Naive thymus-derived CD4-positive, alpha-beta T cell (primary cell): ENCODE results near the gene IDH3A. TPM values are rescaled to one million over a fixed set of nuclear protein-coding genes. Genes with fewer than 3 reads are reported as not detected.

Source experiments
- ATAC-seq: fragments of 150-1000 bp; cut with Tn5 transposase; 2 replicates; pipeline ENCODE4 v1.10.0; 2021; ENCODE audit warnings: mild to moderate bottlenecking, moderate library complexity
- CTCF ChIA-PET: fragments of 350-600 bp; sonication (Branson Sonifier 250); formaldehyde crosslinking; loops from one replicate; lab custom pipeline; 2021; ENCODE audit warnings: antibody characterized with exemption; lab: Charles Lee
- POLR2A ChIA-PET: fragments of 350-600 bp; sonication (Branson Sonifier 250); formaldehyde crosslinking; loops from one replicate; lab custom pipeline; 2021; ENCODE audit warnings: antibody characterized with exemption, inconsistent platforms; lab: Charles Lee
- DNase-seq, 9 donors: peaks; one replicate each; pipeline versions ENCODE4 v3.0.0 to v3.0.0-alpha.2; 2020 to 2022; ENCODE audit warnings: mixed read lengths in 1 of 9
- H3K27ac ChIP-seq: one replicate; pipeline ENCODE4 v1.7.0; 2013; ENCODE audit warnings: mild to moderate bottlenecking, low read depth, low read length, moderate library complexity
- H3K27me3 ChIP-seq, 2 donors: one replicate each; pipeline ENCODE4 v1.7.0; 2013; ENCODE audit warnings: low read length in 2 of 2, mild to moderate bottlenecking in 2 of 2, moderate library complexity in 2 of 2; ENCODE audit not compliant: control insufficient read depth in 2 of 2, insufficient read depth in 2 of 2
- H3K36me3 ChIP-seq, 3 experiments: 1 replicate in 2 of 3; 2 replicates in 1 of 3; pipeline ENCODE4 v1.7.0; 2013; ENCODE audit warnings: low read length in 3 of 3, mild to moderate bottlenecking in 3 of 3, moderate library complexity in 1 of 3; ENCODE audit not compliant: insufficient read depth in 3 of 3, control insufficient read depth in 2 of 3
- H3K4me1 ChIP-seq, 2 donors: one replicate each; pipeline ENCODE4 v1.7.0; 2013; ENCODE audit warnings: low read length in 2 of 2, mild to moderate bottlenecking in 2 of 2, moderate library complexity in 1 of 2; ENCODE audit not compliant: control insufficient read depth in 2 of 2, insufficient read depth in 2 of 2
- H3K4me3 ChIP-seq: 2 replicates; pipeline ENCODE4 v1.7.0; 2013; ENCODE audit warnings: mild to moderate bottlenecking, low read length
- H3K9me3 ChIP-seq, 3 experiments: 1 replicate in 2 of 3; 2 replicates in 1 of 3; pipeline ENCODE4 v1.7.0; 2013; ENCODE audit warnings: low read length in 3 of 3; ENCODE audit not compliant: control insufficient read depth in 2 of 3
- H3K27ac Mint-ChIP-seq, 9 donors: one replicate each; pipeline ENCODE4 v1.8.0; 2020 to 2022; ENCODE audit warnings: mixed read lengths in 9 of 9, mild to moderate bottlenecking in 8 of 9, moderate library complexity in 5 of 9, inconsistent platforms in 2 of 9
- H3K27me3 Mint-ChIP-seq, 5 donors: one replicate each; pipeline ENCODE4 v1.8.0; 2021 to 2022; ENCODE audit warnings: mixed read lengths in 5 of 5, mild to moderate bottlenecking in 1 of 5
- H3K36me3 Mint-ChIP-seq, 5 donors: one replicate each; pipeline ENCODE4 v1.8.0; 2020 to 2022; ENCODE audit warnings: mixed read lengths in 5 of 5, mild to moderate bottlenecking in 3 of 5, inconsistent platforms in 1 of 5
- H3K4me1 Mint-ChIP-seq, 7 donors: one replicate each; pipeline ENCODE4 v1.8.0; 2020 to 2022; ENCODE audit warnings: mixed read lengths in 7 of 7, mild to moderate bottlenecking in 3 of 7, inconsistent platforms in 1 of 7
- H3K4me3 Mint-ChIP-seq, 10 donors: one replicate each; pipeline ENCODE4 v1.8.0; 2020 to 2022; ENCODE audit warnings: mild to moderate bottlenecking in 10 of 10, mixed read lengths in 10 of 10, moderate library complexity in 6 of 10, inconsistent platforms in 2 of 10
- H3K9me3 Mint-ChIP-seq, 11 donors: one replicate each; pipeline ENCODE4 v1.8.0; 2020 to 2022; ENCODE audit warnings: mixed read lengths in 11 of 11, mild to moderate bottlenecking in 4 of 11, inconsistent platforms in 1 of 11, moderate library complexity in 1 of 11
- intact Hi-C, 2 donors: fragments of 100-400 bp; cut with micrococcal nuclease; formaldehyde crosslinking; loops; one replicate each; pipeline ENCODE4 v1.15.1; 2023
- polyA plus RNA-seq, 2 donors: library from polyadenylated mRNA; unstranded; fragments of 300-500 nt; fragmentation: Illumina TruSeq; gene quantifications; one replicate each; pipeline ENCODE4 v1.2.3, GENCODE V29; 2021
- total RNA-seq, 6 experiments: library from RNA in 5 of 6; stranded (reverse) in 5 of 6; gene quantifications; 1 replicate in 5 of 6; 2 replicates in 1 of 6; pipeline ENCODE4 v1.2.3 and lab custom pipeline; 2021 to 2026

The IDH3A gene
- total and polyA plus RNA-seq, 7 experiments from 2014 or later, result 40.5 to 105 (median 57.4) TPM

DNA sequence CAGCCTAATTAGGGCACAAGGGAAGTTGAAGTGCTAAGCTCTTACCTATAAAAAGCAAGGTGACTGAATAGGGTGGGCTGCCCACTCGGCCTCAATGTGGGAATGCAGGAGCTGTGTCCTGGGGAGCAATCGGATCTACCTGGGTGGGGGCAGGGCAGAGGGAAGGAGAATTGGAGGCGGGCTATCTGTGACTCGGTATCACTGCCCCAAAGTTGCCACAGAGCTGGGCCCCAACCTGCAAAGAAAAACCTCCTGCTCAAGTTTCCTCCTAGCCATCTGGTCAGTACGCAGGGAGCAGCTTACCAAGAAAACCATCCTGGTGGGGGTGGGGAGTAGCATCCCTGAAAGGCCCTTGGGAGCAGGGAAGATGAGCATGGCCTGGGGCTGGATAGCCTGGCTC is 28.6 kb upstream of the IDH3A start:
- Mint-ChIP-seq H3K4me1 (peaks cover 0 to 4% (median 0%) of the 10 kb centered on the region in 7 donors), H3K4me3 (no peak overlapping the region), H3K27ac (no peak overlapping the region), H3K9me3 (no peaks in the 10 kb centered on the region), H3K27me3 (peaks cover 0 to 7% (median 0%) of the 10 kb centered on the region in 5 donors), H3K36me3 (no peaks in the 10 kb centered on the region)
- Histone ChIP-seq H3K36me3 (no peaks in the 10 kb centered on the region), H3K27ac (no peak overlapping the region), H3K9me3 (no peaks in the 10 kb centered on the region), H3K4me3 (no peak overlapping the region), H3K4me1 (no peaks in the 10 kb centered on the region), H3K27me3 (no peaks in the 10 kb centered on the region)
- no peak for DNase-seq
- ChIA-PET POLR2A (no interaction called here), CTCF (interaction anchor here (0.7 to 1.2 kb wide), 2 partner anchors 119 to 160 kb away, joined by 3 to 4 read pairs; no protein-coding TSS in a partner anchor)
- intact Hi-C loops, result no loop called here
- ATAC-seq, result no peak

DNA sequence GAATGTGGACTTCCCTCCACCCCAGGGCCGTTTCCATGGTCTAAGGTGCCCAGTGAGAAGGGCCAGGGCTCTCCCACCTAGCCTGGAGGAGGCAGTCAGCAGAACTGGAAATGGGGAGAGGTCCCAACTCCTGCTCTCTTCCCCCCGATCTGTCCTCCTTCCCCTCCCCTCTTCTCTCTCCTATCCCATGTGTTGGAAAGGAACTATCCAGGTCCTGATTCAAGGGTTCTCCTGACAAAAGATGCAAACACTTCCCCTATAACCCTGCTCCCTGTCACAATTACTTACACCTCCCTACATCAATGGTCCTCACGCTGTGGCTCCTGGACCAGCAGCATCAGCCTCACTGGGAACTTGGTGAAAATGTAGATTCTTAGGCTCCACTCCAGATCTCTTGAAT is 23.9 kb upstream of the IDH3A start:
- H3K27me3 ChIP-seq, result no peaks in the 10 kb centered on the region
- DNase-seq (no peak), ATAC-seq (no peak)
- Mint-ChIP-seq H3K27me3 (no peaks in the 10 kb centered on the region), H3K36me3 (no peaks in the 10 kb centered on the region), H3K4me3 (no peak overlapping the region), H3K27ac (no peak overlapping the region), H3K9me3 (peaks cover 0 to 2% (median 0%) of the 10 kb centered on the region in 11 donors), H3K4me1 (peaks cover 3 to 14% (median 4%) of the 10 kb centered on the region in 7 donors)
- H3K9me3 ChIP-seq, result no peaks in the 10 kb centered on the region
- CTCF ChIA-PET, result interaction anchor here (0.6 to 1.6 kb wide), 2 partner anchors 12 to 17 kb away, joined by 3 to 5 read pairs; no protein-coding TSS in a partner anchor
- H3K4me1 ChIP-seq, result no peaks in the 10 kb centered on the region
- intact Hi-C loops, result no loop called here
- H3K27ac ChIP-seq, result no peak overlapping the region
- H3K4me3 ChIP-seq, result no peak overlapping the region
- POLR2A ChIA-PET, result no interaction called here
- no peaks in the 10 kb centered on the region for H3K36me3 ChIP-seq

DNA sequence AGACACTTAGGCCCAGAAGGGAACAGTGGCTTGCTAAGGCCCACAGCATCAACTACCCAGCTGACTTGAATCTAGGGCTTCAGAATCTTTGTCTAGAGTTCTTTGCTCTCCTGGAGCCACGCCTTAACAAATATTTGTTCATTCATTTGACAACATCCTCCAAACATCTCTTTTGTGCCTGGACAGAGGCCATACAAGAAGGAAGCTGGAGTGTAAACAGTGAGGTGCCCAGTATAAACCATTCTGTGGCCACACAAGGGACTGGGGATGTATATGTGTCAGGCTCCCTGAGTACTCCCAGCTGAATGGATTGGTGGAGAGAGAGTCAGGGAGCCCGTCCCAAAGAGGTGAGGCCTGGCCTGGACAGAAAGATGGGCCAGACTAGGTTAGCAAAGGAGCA is 21.3 kb upstream of the IDH3A start:
- ChIA-PET CTCF (interaction anchor here (4.9 kb wide), 1 partner anchor 67 kb away, joined by 38 read pairs; no protein-coding TSS in a partner anchor), POLR2A (no interaction called here)
- Mint-ChIP-seq H3K4me3 (no peak overlapping the region), H3K27ac (peak overlapping the region in 8 of 9 donors; percentile 28 to 87 (median 72)), H3K9me3 (peaks cover 0 to 2% (median 0%) of the 10 kb centered on the region in 11 donors), H3K36me3 (peaks cover 0 to 2% (median 0%) of the 10 kb centered on the region in 5 donors), H3K27me3 (peaks cover 0 to 2% (median 0%) of the 10 kb centered on the region in 5 donors), H3K4me1 (peaks cover 9 to 28% (median 19%) of the 10 kb centered on the region in 7 donors)
- H3K27ac ChIP-seq, result no peak overlapping the region
- H3K4me1 ChIP-seq, result peaks cover 10 to 11% of the 10 kb centered on the region in 2 donors
- ATAC-seq (no peak), DNase-seq (no peak)
- H3K36me3 ChIP-seq, result no peaks in the 10 kb centered on the region
- H3K9me3 ChIP-seq, result no peaks in the 10 kb centered on the region
- no peak overlapping the region for H3K4me3 ChIP-seq
- no peaks in the 10 kb centered on the region for H3K27me3 ChIP-seq
- intact Hi-C loops, result no loop called here

DNA sequence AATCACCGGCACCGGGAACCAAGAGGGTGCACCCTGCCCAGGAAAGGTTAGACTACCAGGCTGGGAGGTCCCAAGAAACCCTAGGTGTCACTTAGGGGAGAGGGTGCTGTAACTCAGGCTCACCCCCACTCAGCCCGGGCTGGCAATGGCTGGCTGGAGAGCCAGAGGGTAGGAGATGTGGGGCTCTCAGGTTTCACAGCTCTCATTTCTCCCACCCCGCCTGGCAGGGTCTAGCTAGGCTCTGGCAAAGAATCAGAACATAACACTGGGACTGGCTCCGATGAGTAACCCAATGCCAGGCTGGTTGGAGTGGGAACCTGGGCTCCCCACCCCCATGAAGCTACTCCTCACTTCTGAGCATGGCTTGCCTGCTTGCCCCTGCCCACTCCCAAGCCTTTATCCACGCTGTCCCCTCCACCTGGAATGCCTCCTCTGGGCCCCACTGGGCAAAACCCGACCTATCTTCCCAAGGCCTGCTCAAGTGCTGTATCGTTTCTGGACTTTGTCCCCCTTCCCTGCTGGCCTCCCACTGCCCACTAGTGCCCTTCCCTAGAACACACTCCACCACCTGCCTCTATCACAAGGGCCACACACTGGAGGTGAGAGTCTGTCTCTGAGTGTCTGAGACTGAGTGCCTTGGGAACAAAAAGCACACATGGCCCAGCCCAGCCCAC is 19.9 kb upstream of the IDH3A start:
- no peak overlapping the region for H3K4me3 ChIP-seq
- H3K27ac ChIP-seq, result peak overlapping the region; percentile 29
- H3K4me3 Mint-ChIP-seq, result peak overlapping the region in 1 of 10 donors; percentile 82
- H3K9me3 ChIP-seq, result no peaks in the 10 kb centered on the region
- H3K27me3 ChIP-seq, result no peaks in the 10 kb centered on the region
- peak; percentile 12 for ATAC-seq
- peak overlapping the region in 8 of 9 donors; percentile 65 to 93 (median 82) for H3K27ac Mint-ChIP-seq
- H3K36me3 Mint-ChIP-seq, result peaks cover 0 to 4% (median 0%) of the 10 kb centered on the region in 5 donors
- POLR2A ChIA-PET, result no interaction called here
- peaks cover 9 to 37% (median 21%) of the 10 kb centered on the region in 7 donors for H3K4me1 Mint-ChIP-seq
- intact Hi-C loops, result no loop called here
- peak in 2 of 9 donors; percentile 16 to 21 for DNase-seq
- no peaks in the 10 kb centered on the region for H3K36me3 ChIP-seq
- H3K27me3 Mint-ChIP-seq, result peaks cover 0 to 2% (median 0%) of the 10 kb centered on the region in 5 donors
- peaks cover 0 to 2% (median 0%) of the 10 kb centered on the region in 11 donors for H3K9me3 Mint-ChIP-seq
- H3K4me1 ChIP-seq, result peaks cover 10 to 11% of the 10 kb centered on the region in 2 donors
- CTCF ChIA-PET, result interaction anchor here (0.7 to 4.9 kb wide), 3 partner anchors 19 to 130 kb away, joined by 3 to 38 read pairs (median 4); no protein-coding TSS in a partner anchor

DNA sequence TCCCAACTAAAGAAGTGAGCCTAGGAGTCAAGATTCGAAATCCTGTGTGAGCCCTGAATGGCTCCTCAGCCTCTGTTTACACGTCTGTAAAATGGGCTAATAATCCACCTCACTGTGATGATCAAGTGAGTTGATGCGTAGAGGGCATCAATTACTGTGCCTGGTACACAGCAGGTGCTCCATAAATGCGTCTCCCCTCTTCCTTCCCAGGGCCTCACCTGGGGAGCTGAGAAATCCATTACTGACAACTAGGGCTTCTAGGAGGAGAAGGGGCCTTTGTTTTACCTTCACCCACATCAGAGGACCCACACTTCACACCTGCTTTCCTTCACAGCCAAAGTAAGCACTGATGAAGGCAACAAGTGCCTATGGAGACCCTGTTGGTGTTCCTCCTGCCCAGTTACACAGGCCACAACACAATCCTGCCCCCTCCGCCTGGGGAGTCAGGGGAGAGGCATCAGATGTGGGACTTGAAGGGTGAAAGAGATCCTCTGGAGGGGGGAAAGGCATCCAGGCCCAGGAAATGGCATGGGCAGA is 19.3 kb upstream of the IDH3A start:
- Histone ChIP-seq H3K36me3 (no peaks in the 10 kb centered on the region), H3K9me3 (no peaks in the 10 kb centered on the region), H3K27me3 (no peaks in the 10 kb centered on the region), H3K27ac (peak overlapping the region; percentile 29), H3K4me1 (peaks cover 10 to 11% of the 10 kb centered on the region in 2 donors), H3K4me3 (no peak overlapping the region)
- peaks cover 0 to 2% (median 0%) of the 10 kb centered on the region in 5 donors for H3K27me3 Mint-ChIP-seq
- H3K4me3 Mint-ChIP-seq, result peak overlapping the region in 9 of 10 donors; percentile 58 to 87 (median 82)
- DNase-seq (peak in 5 of 9 donors; percentile 11 to 35 (median 23)), ATAC-seq (no peak)
- intact Hi-C loops, result loop anchor here (2.0 to 5.0 kb wide), 4 partner anchors 37 to 112 kb away; no protein-coding TSS in a partner anchor
- CTCF ChIA-PET, result interaction anchor here (0.7 to 4.9 kb wide), 8 partner anchors 16 to 163 kb away, joined by 3 to 38 read pairs (median 4); no protein-coding TSS in a partner anchor
- POLR2A ChIA-PET, result interaction anchor here (1.1 to 1.3 kb wide), 2 partner anchors 19 to 135 kb away, joined by 3 to 9 read pairs; partner anchors contain the start of gene IDH3A
- H3K27ac Mint-ChIP-seq, result peak overlapping the region; percentile 68 to 93 (median 85)
- H3K36me3 Mint-ChIP-seq, result peaks cover 0 to 4% (median 0%) of the 10 kb centered on the region in 5 donors
- H3K9me3 Mint-ChIP-seq, result peaks cover 0 to 2% (median 0%) of the 10 kb centered on the region in 11 donors
- peaks cover 9 to 37% (median 21%) of the 10 kb centered on the region in 7 donors for H3K4me1 Mint-ChIP-seq
